Activated CD8-positive, alpha-beta memory T cell treated with anti-CD3 and anti-CD28 coated beads, Interleukin-2, amount 10 ng/mL, durations not matched to agents 7 days and 5 days (primary cell): Measurements from ENCODE around the gene RHBDF1. TPM values are rescaled to one million over a fixed set of nuclear protein-coding genes. Genes with fewer than 3 reads are reported as not detected.
A peak's percentile ranks its signal among the peaks of the same experiment; 100 is the strongest.

ENCODE experiments used
- ATAC-seq: fragments of 150-1000 bp; cut with Tn5 transposase; one replicate; pipeline ENCODE4 v1.10.0; 2021; ENCODE audit warnings: moderate library complexity
- CTCF ChIA-PET: fragments of 350-600 bp; sonication (Branson Sonifier 250); formaldehyde crosslinking; loops from one replicate; lab custom pipeline; 2021; ENCODE audit warnings: antibody characterized with exemption; lab: Charles Lee
- DNase-seq: peaks from one replicate; pipeline ENCODE4 v3.0.0-alpha.2; 2020
- H3K27ac Mint-ChIP-seq: one replicate; pipeline ENCODE4 v1.8.0; 2021; ENCODE audit warnings: mild to moderate bottlenecking, mixed read lengths
- H3K27me3 Mint-ChIP-seq: one replicate; pipeline ENCODE4 v1.8.0; 2021; ENCODE audit warnings: mixed read lengths
- H3K36me3 Mint-ChIP-seq: one replicate; pipeline ENCODE4 v1.8.0; 2021; ENCODE audit warnings: mild to moderate bottlenecking, mixed read lengths
- H3K4me1 Mint-ChIP-seq: one replicate; pipeline ENCODE4 v1.8.0; 2021; ENCODE audit warnings: mixed read lengths
- H3K4me3 Mint-ChIP-seq: one replicate; pipeline ENCODE4 v1.8.0; 2021; ENCODE audit warnings: mild to moderate bottlenecking, moderate library complexity, mixed read lengths
- H3K9me3 Mint-ChIP-seq: one replicate; pipeline ENCODE4 v1.8.0; 2022; ENCODE audit warnings: low read depth, mixed read lengths
- total RNA-seq, 2 experiments: library from RNA; stranded (reverse); gene quantifications; one replicate each; pipeline ENCODE4 v1.2.3, GENCODE V29; 2021

RHBDF1 gene
- total RNA-seq, 2 experiments from 2014 or later = 0.23 to 0.33 TPM

- H3K4me1 Mint-ChIP-seq = peaks cover 22% of the 10 kb centered on the region
- no peak overlapping the region for H3K27ac Mint-ChIP-seq
- DNase-seq (no peak), ATAC-seq (no peak)
- H3K9me3 Mint-ChIP-seq = no peaks in the 10 kb centered on the region
- H3K27me3 Mint-ChIP-seq = no peaks in the 10 kb centered on the region
- no peak overlapping the region for H3K4me3 Mint-ChIP-seq
- H3K36me3 Mint-ChIP-seq = peaks cover 11% of the 10 kb centered on the region
- CTCF ChIA-PET = interaction anchor here (1.4 to 6.1 kb wide), 3 partner anchors 8 to 23 kb away, joined by 4 to 42 read pairs (median 6); no protein-coding TSS in a partner anchor
These were observed 16.2 kb upstream of the RHBDF1 start for GRCh38 chr16:88613-89012.

- Mint-ChIP-seq H3K4me3 (no peak overlapping the region), H3K27ac (no peak overlapping the region), H3K9me3 (no peaks in the 10 kb centered on the region), H3K4me1 (peaks cover 25% of the 10 kb centered on the region), H3K36me3 (peaks cover 11% of the 10 kb centered on the region), H3K27me3 (no peaks in the 10 kb centered on the region)
- ATAC-seq (no peak), DNase-seq (no peak)
- CTCF ChIA-PET = interaction anchor here (2.0 to 6.1 kb wide), 4 partner anchors 10 to 21 kb away, joined by 6 to 42 read pairs (median 24); no protein-coding TSS in a partner anchor
These were observed 14.1 kb upstream of the RHBDF1 start for GRCh38 chr16:86483-86952.

- Mint-ChIP-seq H3K4me3 (no peak overlapping the region), H3K9me3 (no peaks in the 10 kb centered on the region), H3K27me3 (no peaks in the 10 kb centered on the region), H3K4me1 (peaks cover 25% of the 10 kb centered on the region), H3K36me3 (peaks cover 11% of the 10 kb centered on the region), H3K27ac (peak overlapping the region; percentile 40)
- CTCF ChIA-PET = interaction anchor here (3.1 to 6.1 kb wide), 3 partner anchors 11 to 21 kb away, joined by 10 to 42 read pairs (median 37); no protein-coding TSS in a partner anchor
- DNase-seq = no peak
- ATAC-seq = no peak
These were observed 13.4 kb upstream of the RHBDF1 start for GRCh38 chr16:85865-86264.

- H3K4me3 Mint-ChIP-seq = no peak overlapping the region
- H3K27me3 Mint-ChIP-seq = no peaks in the 10 kb centered on the region
- CTCF ChIA-PET = interaction anchor here (3.1 to 6.1 kb wide), 3 partner anchors 11 to 21 kb away, joined by 10 to 42 read pairs (median 37); no protein-coding TSS in a partner anchor
- H3K36me3 Mint-ChIP-seq = peaks cover 9% of the 10 kb centered on the region
- H3K4me1 Mint-ChIP-seq = peaks cover 25% of the 10 kb centered on the region
- H3K9me3 Mint-ChIP-seq = no peaks in the 10 kb centered on the region
- DNase-seq = no peak
- no peak for ATAC-seq
- peak overlapping the region; percentile 92 for H3K27ac Mint-ChIP-seq
These were observed 13.0 kb upstream of the RHBDF1 start for GRCh38 chr16:85407-85782.

GRCh38 chr16:84718-85406, 12.4 kb upstream of the RHBDF1 start:
- CTCF ChIA-PET = interaction anchor here (0.8 to 6.1 kb wide), 5 partner anchors 11 to 22 kb away, joined by 6 to 42 read pairs (median 10); no protein-coding TSS in a partner anchor

GRCh38 chr16:83781-84615, 11.6 kb upstream of the RHBDF1 start:
- Mint-ChIP-seq H3K36me3 (peaks cover 12% of the 10 kb centered on the region), H3K27me3 (no peaks in the 10 kb centered on the region), H3K9me3 (no peaks in the 10 kb centered on the region), H3K4me1 (peaks cover 32% of the 10 kb centered on the region), H3K27ac (peak overlapping the region; percentile 92), H3K4me3 (peak overlapping the region; percentile 11)
- peak; percentile 25 for ATAC-seq
- CTCF ChIA-PET = interaction anchor here (0.5 to 6.1 kb wide), 5 partner anchors 10 to 138 kb away, joined by 3 to 42 read pairs (median 6); no protein-coding TSS in a partner anchor
- peak; percentile 61 for DNase-seq

More at GRCh38 chr16:84718-85406, 12.4 kb upstream of the RHBDF1 start:
- H3K36me3 Mint-ChIP-seq = peaks cover 9% of the 10 kb centered on the region
- peak; percentile 89 for DNase-seq
- peak overlapping the region; percentile 92 for H3K27ac Mint-ChIP-seq
- peak; percentile 86 for ATAC-seq
- no peaks in the 10 kb centered on the region for H3K9me3 Mint-ChIP-seq
- H3K4me3 Mint-ChIP-seq = no peak overlapping the region
- H3K4me1 Mint-ChIP-seq = peaks cover 25% of the 10 kb centered on the region
- H3K27me3 Mint-ChIP-seq = no peaks in the 10 kb centered on the region

- Mint-ChIP-seq H3K4me3 (no peak overlapping the region), H3K27me3 (no peaks in the 10 kb centered on the region), H3K36me3 (peaks cover 12% of the 10 kb centered on the region), H3K4me1 (peaks cover 35% of the 10 kb centered on the region), H3K9me3 (no peaks in the 10 kb centered on the region), H3K27ac (peak overlapping the region; percentile 92)
- CTCF ChIA-PET = interaction anchor here (1.2 to 5.2 kb wide), 2 partner anchors 13 to 18 kb away, joined by 3 to 37 read pairs; no protein-coding TSS in a partner anchor
- no peak for DNase-seq
- no peak for ATAC-seq
These were observed 10.7 kb upstream of the RHBDF1 start for GRCh38 chr16:83060-83603.

GRCh38 chr16:79151-80054, 7.0 kb upstream of the RHBDF1 start:
- CTCF ChIA-PET = interaction anchor here (0.8 to 6.7 kb wide), 3 partner anchors 15 to 28 kb away, joined by 3 to 78 read pairs (median 30); no protein-coding TSS in a partner anchor
- peaks cover 38% of the 10 kb centered on the region for H3K4me1 Mint-ChIP-seq
- DNase-seq (no peak), ATAC-seq (no peak)
- H3K9me3 Mint-ChIP-seq = no peaks in the 10 kb centered on the region
- peaks cover 6% of the 10 kb centered on the region for H3K27me3 Mint-ChIP-seq
- H3K4me3 Mint-ChIP-seq = peak overlapping the region; percentile 86
- H3K27ac Mint-ChIP-seq = peak overlapping the region; percentile 86
- peaks cover 7% of the 10 kb centered on the region for H3K36me3 Mint-ChIP-seq

- Mint-ChIP-seq H3K36me3 (peaks cover 3% of the 10 kb centered on the region), H3K27ac (peak overlapping the region; percentile 86), H3K27me3 (peaks cover 14% of the 10 kb centered on the region), H3K4me1 (peaks cover 30% of the 10 kb centered on the region), H3K9me3 (no peaks in the 10 kb centered on the region), H3K4me3 (peak overlapping the region; percentile 86)
- peak; percentile 24 for ATAC-seq
- no peak for DNase-seq
- CTCF ChIA-PET = interaction anchor here (3.5 to 6.7 kb wide), 2 partner anchors 14 to 17 kb away, joined by 30 to 78 read pairs; no protein-coding TSS in a partner anchor
These were observed 6.2 kb upstream of the RHBDF1 start for GRCh38 chr16:78444-79150.

GRCh38 chr16:77807-78443, 5.5 kb upstream of the RHBDF1 start, which contains the start of gene MPG:
Gene MPG (plus strand): TSS chr16:78225. CDS start chr16:78310, 85 bp downstream.
- peak; percentile 88 for DNase-seq
- peaks cover 28% of the 10 kb centered on the region for H3K4me1 Mint-ChIP-seq
- H3K27ac Mint-ChIP-seq = peak within 1 kb of the TSS; percentile 86
- H3K9me3 Mint-ChIP-seq = no peaks in the 10 kb centered on the region
- peak within 1 kb of the TSS; percentile 86 for H3K4me3 Mint-ChIP-seq
- peaks cover 19% of the 10 kb centered on the region for H3K27me3 Mint-ChIP-seq
- CTCF ChIA-PET = interaction anchor here (1.4 to 6.7 kb wide), 4 partner anchors 13 to 284 kb away, joined by 3 to 78 read pairs (median 18); partner anchors contain the start of gene FAM234A
- peaks cover 3% of the 10 kb centered on the region for H3K36me3 Mint-ChIP-seq
- ATAC-seq = peak; percentile 85

- CTCF ChIA-PET = interaction anchor here (1.0 to 6.7 kb wide), 5 partner anchors 12 to 285 kb away, joined by 3 to 78 read pairs (median 5); partner anchors contain the start of gene FAM234A
- Mint-ChIP-seq H3K9me3 (no peaks in the 10 kb centered on the region), H3K4me1 (peaks cover 29% of the 10 kb centered on the region), H3K27ac (peak overlapping the region; percentile 76), H3K4me3 (peak overlapping the region; percentile 86), H3K36me3 (peaks cover 3% of the 10 kb centered on the region), H3K27me3 (peaks cover 21% of the 10 kb centered on the region)
- DNase-seq (peak; percentile 56), ATAC-seq (peak; percentile 47)
These were observed 4.9 kb upstream of the RHBDF1 start for GRCh38 chr16:77273-77806.
